ENCODE data around the gene ADM. TPM values are rescaled to one million over a fixed set of nuclear protein-coding genes. Genes with fewer than 3 reads are reported as not detected.

ADM gene
- total and polyA plus RNA-seq, 8 donors, result 4.1 to 20.0 (median 7.4) TPM

- ATAC-seq (no peak), FAIRE-seq (no peak), DNase-seq (no peak)
- intact Hi-C loops (cut with DNase I), result no loop called here
- no peaks in the 10 kb centered on the region for H3K36me3 ChIP-seq
- peaks cover 15 to 21% (median 18%) of the 10 kb centered on the region in 3 donors for H3K4me1 ChIP-seq
- H3K27ac ChIP-seq, result peak overlapping the region in 1 of 4 donors; percentile 1
- H3K27me3 ChIP-seq, result no peaks in the 10 kb centered on the region
- H3K9me3 ChIP-seq, result no peaks in the 10 kb centered on the region
- no peak overlapping the region for H3K4me3 ChIP-seq
- TF ChIP-seq CTCF (IDR thresholded peaks at IDR 0.05), result no peak
- 82 to 93% methylated on average over 1 of the region's 1 CpG for WGBS, 2 donors
Measured at GRCh38 chr11:10349806-10350205, 44.9 kb downstream of the ADM start.

GRCh38 chr11:10350334-10350733, 45.5 kb downstream of the ADM start:
- DNase-seq (no peak), ATAC-seq (no peak), FAIRE-seq (no peak)
- Histone ChIP-seq H3K36me3 (no peaks in the 10 kb centered on the region), H3K27ac (peak overlapping the region in 2 of 4 donors; percentile 76 to 86), H3K4me1 (peaks cover 15 to 21% (median 18%) of the 10 kb centered on the region in 3 donors), H3K9me3 (no peaks in the 10 kb centered on the region), H3K27me3 (no peaks in the 10 kb centered on the region), H3K4me3 (no peak overlapping the region)
- TF ChIP-seq CTCF (IDR thresholded peaks at IDR 0.05), result no peak
- intact Hi-C loops (cut with DNase I), result no loop called here

GRCh38 chr11:10351435-10351764, 46.5 kb downstream of the ADM start:
- DNase-seq, result peak in 3 of 6 donors; percentile 50 to 60 (median 55)
- Histone ChIP-seq H3K4me1 (peaks cover 15 to 21% (median 18%) of the 10 kb centered on the region in 3 donors), H3K36me3 (no peaks in the 10 kb centered on the region), H3K4me3 (peak overlapping the region in 1 of 4 donors; percentile 13), H3K9me3 (no peaks in the 10 kb centered on the region), H3K27ac (peak overlapping the region; percentile 76 to 91 (median 82)), H3K27me3 (no peaks in the 10 kb centered on the region)
- intact Hi-C loops (cut with DNase I), result no loop called here
- TF ChIP-seq CTCF (IDR thresholded peaks at IDR 0.05), result no peak
- FAIRE-seq, result no peak
- WGBS, 2 donors, result 7% methylated on average over 5 of the region's 5 CpGs
- ATAC-seq, result peak; percentile 59 to 76 (median 75)

DNA sequence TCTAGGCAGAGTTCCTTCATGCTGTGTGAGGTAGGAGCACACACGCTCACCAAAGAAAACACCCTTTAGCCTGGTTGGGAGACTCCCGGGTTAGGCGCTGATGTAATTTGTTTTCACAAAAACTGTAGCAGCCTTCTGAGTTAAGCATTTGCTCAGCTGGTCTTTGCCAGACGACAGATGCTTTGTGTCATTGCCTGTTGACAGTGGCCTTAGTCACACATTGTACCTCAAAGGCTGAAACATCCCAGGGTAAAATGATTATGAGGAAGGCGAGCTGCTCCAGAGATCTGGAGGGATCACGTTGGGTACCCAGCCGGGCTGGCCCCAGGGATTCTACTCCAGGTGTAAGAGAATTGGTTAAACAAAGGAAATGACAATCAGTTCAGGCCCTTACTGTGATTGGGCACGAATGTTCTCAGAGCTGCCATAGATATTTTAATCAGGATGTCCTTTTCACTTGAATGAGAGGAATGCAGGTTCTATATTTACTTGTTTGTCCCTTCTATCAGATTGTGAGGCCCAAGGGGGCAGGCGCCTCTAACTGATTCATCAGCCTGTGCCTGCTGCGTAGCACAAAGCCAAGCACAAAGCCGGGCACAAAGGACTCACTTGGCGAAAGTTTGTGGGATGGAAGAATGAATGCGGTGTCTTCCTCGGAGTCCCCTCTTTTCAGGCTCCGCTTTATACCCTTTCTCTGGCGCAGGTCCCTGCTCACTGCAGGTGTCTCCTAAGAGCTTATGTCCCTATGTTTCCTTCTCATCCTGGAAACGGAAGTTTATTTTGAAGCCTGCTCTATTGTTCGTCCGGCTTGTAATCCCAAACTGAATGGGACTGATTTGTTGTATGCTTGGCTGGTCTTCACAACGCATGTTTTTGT, 47.1 kb downstream of the ADM start:
- Histone ChIP-seq H3K9me3 (no peaks in the 10 kb centered on the region), H3K27ac (peak overlapping the region; percentile 76 to 91 (median 82)), H3K36me3 (no peaks in the 10 kb centered on the region), H3K4me1 (peaks cover 15 to 21% (median 18%) of the 10 kb centered on the region in 3 donors), H3K27me3 (no peaks in the 10 kb centered on the region), H3K4me3 (peak overlapping the region in 1 of 4 donors; percentile 13)
- 49 to 54% methylated on average over 20 of the region's 20 CpGs for WGBS, 2 donors
- intact Hi-C loops (cut with DNase I), result no loop called here
- no peak for TF ChIP-seq CTCF (IDR thresholded peaks at IDR 0.05)
- DNase-seq, result peak in 5 of 6 donors; percentile 53 to 76 (median 70)
- no peak for FAIRE-seq
- ATAC-seq, result peak; percentile 92 to 95 (median 94)

All from pancreas (tissue), 10 donors.